Measurements from ENCODE around the gene KMT2A. TPM values are rescaled to one million over a fixed set of nuclear protein-coding genes. Genes with fewer than 3 reads are reported as not detected.

Gene KMT2A
- polyA plus RNA-seq, 2 of the 4 experiments (the other 2 are of a cell fraction), result 6.8 to 20.3 TPM

GRCh38 chr11:118532091-118532490, 95.8 kb downstream of the KMT2A start (continued):
- no peak for TF ChIP-seq FOXS1 (CRISPR knock-in tag; IDR thresholded peaks at IDR 0.05)
- no peak for TF ChIP-seq CTCF (IDR thresholded peaks at IDR 0.05)

- no peak for TF ChIP-seq HDAC2 (IDR thresholded peaks at IDR 0.05)
- no peak for TF ChIP-seq SREBF2 (IDR thresholded peaks at IDR 0.05)
- TF ChIP-seq FOXS1 (CRISPR knock-in tag; IDR thresholded peaks at IDR 0.05), result no peak
- no peak for TF ChIP-seq JUN (IDR thresholded peaks at IDR 0.05)
- TF ChIP-seq POLR2A (IDR thresholded peaks at IDR 0.05; ENCODE audit: low read length), result no peak
- no peak for TF ChIP-seq NPAS2 (CRISPR knock-in tag; IDR thresholded peaks at IDR 0.05; ENCODE audit: borderline replicate concordance)
- TF ChIP-seq HES2 (IDR thresholded peaks at IDR 0.05), result no peak
- TF ChIP-seq TP53 (CRISPR knock-in tag; IDR thresholded peaks at IDR 0.05), result no peak
- no peak for TF ChIP-seq MAZ (IDR thresholded peaks at IDR 0.05; ENCODE audit: borderline replicate concordance, low read depth, low read length)
- TF ChIP-seq KDM1A (IDR thresholded peaks at IDR 0.05; ENCODE audit: low read depth), result no peak
- TF ChIP-seq CEBPB (IDR thresholded peaks at IDR 0.05), result no peak
- no peak for TF ChIP-seq SMC3 (IDR thresholded peaks at IDR 0.05)
- no peak for TF ChIP-seq JUNB (IDR thresholded peaks at IDR 0.05)
- no peak for TF ChIP-seq EHF (CRISPR knock-in tag; IDR thresholded peaks at IDR 0.05)
- no peak for TF ChIP-seq PBX3 (IDR thresholded peaks at IDR 0.05)
- no peak for TF ChIP-seq FOSL2 (IDR thresholded peaks at IDR 0.05)
- no peak for TF ChIP-seq FOSL2 (CRISPR knock-in tag; IDR thresholded peaks at IDR 0.05)
- no peak for TF ChIP-seq REST (IDR thresholded peaks at IDR 0.05)
- TF ChIP-seq NFE2L2 (conservative IDR thresholded peaks at IDR 0.05; ENCODE audit: low read length), result no peak
- TF ChIP-seq CBX2 (IDR thresholded peaks at IDR 0.05; ENCODE audit: borderline replicate concordance, low read depth), result no peak
- TF ChIP-seq MAX (IDR thresholded peaks at IDR 0.05), result no peak
- Histone ChIP-seq H3K27ac (no peak overlapping the region), H3K4me3 (no peak overlapping the region), H3K4me2 (no peak overlapping the region), H3K9me3 (no peaks in the 10 kb centered on the region), H3K4me1 (no peaks in the 10 kb centered on the region)
- CTCF ChIA-PET, result interaction anchor here (0.7 to 1.0 kb wide), 2 partner anchors 21 to 23 kb away, joined by 3 read pairs; no protein-coding TSS in a partner anchor
- WGBS (ENCODE audit: missing lambda C conversion rate), result 81% methylated on average over 10 of the region's 19 CpGs
- FAIRE-seq (no peak), ATAC-seq (no peak), DNase-seq (ENCODE audit: low read depth in 1 of 2, low spot score in 1 of 2) (no peak)
- POLR2A ChIA-PET, result no interaction called here
Observed at GRCh38 chr11:118532852-118533768, 96.8 kb downstream of the KMT2A start.
